ENCODE results near the gene LRP1B. TPM values are rescaled to one million over a fixed set of nuclear protein-coding genes. Genes with fewer than 3 reads are reported as not detected.

Gene LRP1B
- total and polyA plus RNA-seq, 2 donors (not counting 1 experiment from before 2014, with no cell fraction given), result under 0.01 to 0.01 TPM

- Histone ChIP-seq H3K27ac (ENCODE audit: insufficient read depth, low read length) (no peak overlapping the region), H3K4me2 (ENCODE audit: extremely low read depth, insufficient read depth, low read length) (no peak overlapping the region), H3K9ac (ENCODE audit: insufficient read depth, low read length) (no peak overlapping the region), H3K4me1 (ENCODE audit: control insufficient read depth, extremely low read depth, insufficient read depth, low read length) (no peaks in the 10 kb centered on the region), H3K79me2 (ENCODE audit: control insufficient read depth, insufficient read depth, low read length) (no peaks in the 10 kb centered on the region), H4K20me1 (ENCODE audit: control insufficient read depth, extremely low read depth, insufficient read depth, low read length) (no peaks in the 10 kb centered on the region), H2AFZ (ENCODE audit: low read length) (no peak overlapping the region), H3K27me3 (ENCODE audit: control insufficient read depth, insufficient read depth, low read length) (no peaks in the 10 kb centered on the region), H3K4me3 (replicated peaks in 1 of 4; ENCODE audit: control extremely low read depth in 1 of 4, insufficient read depth in 1 of 4, low read depth in 3 of 4, low read length in 4 of 4) (no peak overlapping the region), H3K36me3 (ENCODE audit: control insufficient read depth, insufficient read depth, low read length) (no peaks in the 10 kb centered on the region), H3K9me3 (ENCODE audit: control insufficient read depth, insufficient read depth, low read depth, low read length) (no peaks in the 10 kb centered on the region)
- DNase-seq (ENCODE audit: low read depth in 2 of 2), result peak in 1 of 2 donors; percentile 50
- TF ChIP-seq EZH2 (IDR thresholded peaks at IDR 0.05; ENCODE audit: low read length, missing control alignments), result no peak
- TF ChIP-seq, protein P1, sequence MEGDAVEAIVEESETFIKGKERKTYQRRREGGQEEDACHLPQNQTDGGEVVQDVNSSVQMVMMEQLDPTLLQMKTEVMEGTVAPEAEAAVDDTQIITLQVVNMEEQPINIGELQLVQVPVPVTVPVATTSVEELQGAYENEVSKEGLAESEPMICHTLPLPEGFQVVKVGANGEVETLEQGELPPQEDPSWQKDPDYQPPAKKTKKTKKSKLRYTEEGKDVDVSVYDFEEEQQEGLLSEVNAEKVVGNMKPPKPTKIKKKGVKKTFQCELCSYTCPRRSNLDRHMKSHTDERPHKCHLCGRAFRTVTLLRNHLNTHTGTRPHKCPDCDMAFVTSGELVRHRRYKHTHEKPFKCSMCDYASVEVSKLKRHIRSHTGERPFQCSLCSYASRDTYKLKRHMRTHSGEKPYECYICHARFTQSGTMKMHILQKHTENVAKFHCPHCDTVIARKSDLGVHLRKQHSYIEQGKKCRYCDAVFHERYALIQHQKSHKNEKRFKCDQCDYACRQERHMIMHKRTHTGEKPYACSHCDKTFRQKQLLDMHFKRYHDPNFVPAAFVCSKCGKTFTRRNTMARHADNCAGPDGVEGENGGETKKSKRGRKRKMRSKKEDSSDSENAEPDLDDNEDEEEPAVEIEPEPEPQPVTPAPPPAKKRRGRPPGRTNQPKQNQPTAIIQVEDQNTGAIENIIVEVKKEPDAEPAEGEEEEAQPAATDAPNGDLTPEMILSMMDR (conservative IDR thresholded peaks at IDR 0.05 in 1 of 2, IDR thresholded peaks at IDR 0.05 in 1 of 2; ENCODE audit: low read depth in 1 of 2, low read length in 2 of 2), result no peak
Measured at GRCh38 chr2:141364821-141365220, 766.0 kb downstream of the LRP1B start.

- Histone ChIP-seq H3K4me1 (ENCODE audit: control insufficient read depth, extremely low read depth, insufficient read depth, low read length) (no peaks in the 10 kb centered on the region), H3K9me3 (ENCODE audit: control insufficient read depth, insufficient read depth, low read depth, low read length) (no peaks in the 10 kb centered on the region), H2AFZ (ENCODE audit: low read length) (no peak overlapping the region), H3K27me3 (ENCODE audit: control insufficient read depth, insufficient read depth, low read length) (no peaks in the 10 kb centered on the region), H3K4me3 (replicated peaks in 1 of 4; ENCODE audit: control extremely low read depth in 1 of 4, insufficient read depth in 1 of 4, low read depth in 3 of 4, low read length in 4 of 4) (no peak overlapping the region), H3K27ac (ENCODE audit: insufficient read depth, low read length) (no peak overlapping the region), H3K4me2 (ENCODE audit: extremely low read depth, insufficient read depth, low read length) (no peak overlapping the region), H3K36me3 (ENCODE audit: control insufficient read depth, insufficient read depth, low read length) (no peaks in the 10 kb centered on the region), H4K20me1 (ENCODE audit: control insufficient read depth, extremely low read depth, insufficient read depth, low read length) (no peaks in the 10 kb centered on the region), H3K79me2 (ENCODE audit: control insufficient read depth, insufficient read depth, low read length) (no peaks in the 10 kb centered on the region), H3K9ac (ENCODE audit: insufficient read depth, low read length) (no peak overlapping the region)
- no peak for DNase-seq (ENCODE audit: low read depth in 2 of 2)
- TF ChIP-seq, protein P1 (conservative IDR thresholded peaks at IDR 0.05 in 1 of 2, IDR thresholded peaks at IDR 0.05 in 1 of 2; ENCODE audit: low read depth in 1 of 2, low read length in 2 of 2), result no peak
- no peak for TF ChIP-seq EZH2 (IDR thresholded peaks at IDR 0.05; ENCODE audit: low read length, missing control alignments)
Measured at GRCh38 chr2:141362311-141362710, 768.5 kb downstream of the LRP1B start.

DNA sequence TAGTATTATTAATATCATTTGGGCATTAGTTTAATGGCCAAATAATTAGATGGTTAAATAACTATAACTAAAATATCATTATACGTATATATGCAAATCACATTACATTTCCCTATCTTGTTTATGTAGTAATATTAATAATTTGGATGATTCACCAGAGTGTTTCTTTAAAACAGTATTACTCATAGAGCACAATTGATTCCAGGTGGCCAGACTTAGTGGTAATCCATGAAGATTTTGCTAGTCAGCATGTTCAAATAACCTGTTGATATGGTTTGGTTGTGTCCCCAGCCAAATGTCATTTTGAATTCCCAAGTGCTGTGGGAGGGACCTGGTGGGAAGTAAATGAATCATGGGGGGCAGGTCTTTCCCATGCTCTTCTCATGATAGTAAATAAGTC is 782.3 kb downstream of the LRP1B start:
- DNase-seq (ENCODE audit: low read depth in 2 of 2), result peak; percentile 37 to 79
- Histone ChIP-seq H3K27me3 (ENCODE audit: control insufficient read depth, insufficient read depth, low read length) (no peaks in the 10 kb centered on the region), H3K9me3 (ENCODE audit: control insufficient read depth, insufficient read depth, low read depth, low read length) (no peaks in the 10 kb centered on the region), H2AFZ (ENCODE audit: low read length) (no peak overlapping the region), H3K36me3 (ENCODE audit: control insufficient read depth, insufficient read depth, low read length) (no peaks in the 10 kb centered on the region), H3K79me2 (ENCODE audit: control insufficient read depth, insufficient read depth, low read length) (no peaks in the 10 kb centered on the region), H3K4me3 (replicated peaks in 1 of 4; ENCODE audit: control extremely low read depth in 1 of 4, insufficient read depth in 1 of 4, low read depth in 3 of 4, low read length in 4 of 4) (no peak overlapping the region), H3K27ac (ENCODE audit: insufficient read depth, low read length) (no peak overlapping the region), H3K4me1 (ENCODE audit: control insufficient read depth, extremely low read depth, insufficient read depth, low read length) (no peaks in the 10 kb centered on the region), H3K4me2 (ENCODE audit: extremely low read depth, insufficient read depth, low read length) (no peak overlapping the region), H4K20me1 (ENCODE audit: control insufficient read depth, extremely low read depth, insufficient read depth, low read length) (no peaks in the 10 kb centered on the region), H3K9ac (ENCODE audit: insufficient read depth, low read length) (no peak overlapping the region)
- no peak for TF ChIP-seq EZH2 (IDR thresholded peaks at IDR 0.05; ENCODE audit: low read length, missing control alignments)
- TF ChIP-seq, protein P1 (conservative IDR thresholded peaks at IDR 0.05 in 1 of 2, IDR thresholded peaks at IDR 0.05 in 1 of 2; ENCODE audit: low read depth in 1 of 2, low read length in 2 of 2), result no peak

Data from fibroblast of lung (primary cell).